ENCODE data around the gene SBF2.
A peak's percentile ranks its signal among the peaks of the same experiment; 100 is the strongest.
"Not testable (repeated sequence)": the region's sequence is repeated elsewhere in the genome, so short reads cannot be mapped to it uniquely, and the experiment has no call there.

The SBF2 gene

GRCh38 chr11:9947231-9947864, 346.7 kb downstream of the SBF2 start:
- H3K27me3 ChIP-seq (ENCODE audit: control insufficient read depth, insufficient read depth, low read length) = no peaks in the 10 kb centered on the region
- no peak overlapping the region for H3K4me2 ChIP-seq (ENCODE audit: low read length)

GRCh38 chr11:9945680-9946079, 348.3 kb downstream of the SBF2 start:
- H3K9me3 ChIP-seq (replicated peaks; ENCODE audit: low read length); H3K4me2 ChIP-seq (ENCODE audit: low read length); H3K4me3 ChIP-seq (ENCODE audit: low read length); H3K9ac ChIP-seq (ENCODE audit: low read depth, low read length); H3K36me3 ChIP-seq (ENCODE audit: insufficient read depth, low read length); H3K27me3 ChIP-seq (ENCODE audit: control insufficient read depth, insufficient read depth, low read length): not testable (repeated sequence)
- peaks cover 16% of the 10 kb centered on the region for H3K4me1 ChIP-seq (ENCODE audit: control insufficient read depth, insufficient read depth, low read length)

More at GRCh38 chr11:9947231-9947864, 346.7 kb downstream of the SBF2 start:
- H3K4me1 ChIP-seq (ENCODE audit: control insufficient read depth, insufficient read depth, low read length) = peaks cover 16% of the 10 kb centered on the region
- no peak overlapping the region for H3K9ac ChIP-seq (ENCODE audit: low read depth, low read length)
- H3K36me3 ChIP-seq (ENCODE audit: insufficient read depth, low read length) = peaks cover 5% of the 10 kb centered on the region
- H3K4me3 ChIP-seq (ENCODE audit: low read length) = no peak overlapping the region
- H3K9me3 ChIP-seq (replicated peaks; ENCODE audit: low read length) = no peaks in the 10 kb centered on the region

GRCh38 chr11:9943386-9944110, 350.5 kb downstream of the SBF2 start:
- peak overlapping the region; percentile 47 for H3K9ac ChIP-seq (ENCODE audit: low read depth, low read length)
- H3K4me1 ChIP-seq (ENCODE audit: control insufficient read depth, insufficient read depth, low read length) = peaks cover 16% of the 10 kb centered on the region
- peak overlapping the region; percentile 1 for H3K4me2 ChIP-seq (ENCODE audit: low read length)
- H3K9me3 ChIP-seq (replicated peaks; ENCODE audit: low read length) = no peaks in the 10 kb centered on the region
- no peaks in the 10 kb centered on the region for H3K27me3 ChIP-seq (ENCODE audit: control insufficient read depth, insufficient read depth, low read length)
- H3K4me3 ChIP-seq (ENCODE audit: low read length) = no peak overlapping the region
- peaks cover 5% of the 10 kb centered on the region for H3K36me3 ChIP-seq (ENCODE audit: insufficient read depth, low read length)

GRCh38 chr11:9941991-9942390, 352.0 kb downstream of the SBF2 start:
- Histone ChIP-seq H3K9ac (ENCODE audit: low read depth, low read length) (no peak overlapping the region), H3K27me3 (ENCODE audit: control insufficient read depth, insufficient read depth, low read length) (no peaks in the 10 kb centered on the region), H3K36me3 (ENCODE audit: insufficient read depth, low read length) (no peaks in the 10 kb centered on the region), H3K9me3 (replicated peaks; ENCODE audit: low read length) (no peaks in the 10 kb centered on the region), H3K4me2 (ENCODE audit: low read length) (no peak overlapping the region), H3K4me3 (ENCODE audit: low read length) (no peak overlapping the region), H3K4me1 (ENCODE audit: control insufficient read depth, insufficient read depth, low read length) (peaks cover 16% of the 10 kb centered on the region)

- not testable (repeated sequence) for H3K9ac ChIP-seq (ENCODE audit: low read depth, low read length); H3K27me3 ChIP-seq (ENCODE audit: control insufficient read depth, insufficient read depth, low read length)
Observed at GRCh38 chr11:9939150-9939549, 354.9 kb downstream of the SBF2 start.

GRCh38 chr11:9936754-9937153, 357.3 kb downstream of the SBF2 start:
- Histone ChIP-seq H3K36me3 (ENCODE audit: insufficient read depth, low read length) (no peaks in the 10 kb centered on the region), H3K4me2 (ENCODE audit: low read length) (no peak overlapping the region), H3K9ac (ENCODE audit: low read depth, low read length) (no peak overlapping the region), H3K27me3 (ENCODE audit: control insufficient read depth, insufficient read depth, low read length) (no peaks in the 10 kb centered on the region), H3K4me1 (ENCODE audit: control insufficient read depth, insufficient read depth, low read length) (no peaks in the 10 kb centered on the region), H3K4me3 (ENCODE audit: low read length) (no peak overlapping the region), H3K9me3 (replicated peaks; ENCODE audit: low read length) (no peaks in the 10 kb centered on the region)

More at GRCh38 chr11:9939150-9939549, 354.9 kb downstream of the SBF2 start:
- not testable (repeated sequence) for H3K9me3 ChIP-seq (replicated peaks; ENCODE audit: low read length); H3K4me2 ChIP-seq (ENCODE audit: low read length); H3K36me3 ChIP-seq (ENCODE audit: insufficient read depth, low read length); H3K4me3 ChIP-seq (ENCODE audit: low read length)
- peaks cover 14% of the 10 kb centered on the region for H3K4me1 ChIP-seq (ENCODE audit: control insufficient read depth, insufficient read depth, low read length)

- not testable (repeated sequence) for H3K9ac ChIP-seq (ENCODE audit: low read depth, low read length); H3K36me3 ChIP-seq (ENCODE audit: insufficient read depth, low read length); H3K4me2 ChIP-seq (ENCODE audit: low read length); H3K4me3 ChIP-seq (ENCODE audit: low read length); H3K9me3 ChIP-seq (replicated peaks; ENCODE audit: low read length); H3K27me3 ChIP-seq (ENCODE audit: control insufficient read depth, insufficient read depth, low read length); H3K4me1 ChIP-seq (ENCODE audit: control insufficient read depth, insufficient read depth, low read length)
Observed at GRCh38 chr11:9932843-9933242, 361.2 kb downstream of the SBF2 start.

GRCh38 chr11:9930562-9931331, 363.3 kb downstream of the SBF2 start:
- H3K9ac ChIP-seq (ENCODE audit: low read depth, low read length); H3K4me3 ChIP-seq (ENCODE audit: low read length); H3K4me1 ChIP-seq (ENCODE audit: control insufficient read depth, insufficient read depth, low read length); H3K27me3 ChIP-seq (ENCODE audit: control insufficient read depth, insufficient read depth, low read length); H3K4me2 ChIP-seq (ENCODE audit: low read length); H3K9me3 ChIP-seq (replicated peaks; ENCODE audit: low read length); H3K36me3 ChIP-seq (ENCODE audit: insufficient read depth, low read length): not testable (repeated sequence)

- H3K27me3 ChIP-seq (ENCODE audit: control insufficient read depth, insufficient read depth, low read length) = no peaks in the 10 kb centered on the region
- no peak overlapping the region for H3K4me2 ChIP-seq (ENCODE audit: low read length)
- peaks cover 9% of the 10 kb centered on the region for H3K4me1 ChIP-seq (ENCODE audit: control insufficient read depth, insufficient read depth, low read length)
- no peaks in the 10 kb centered on the region for H3K36me3 ChIP-seq (ENCODE audit: insufficient read depth, low read length)
- no peak overlapping the region for H3K9ac ChIP-seq (ENCODE audit: low read depth, low read length)
- no peaks in the 10 kb centered on the region for H3K9me3 ChIP-seq (replicated peaks; ENCODE audit: low read length)
- no peak overlapping the region for H3K4me3 ChIP-seq (ENCODE audit: low read length)
Observed at GRCh38 chr11:9927670-9928069, 366.3 kb downstream of the SBF2 start.

GRCh38 chr11:9923280-9923679, 370.7 kb downstream of the SBF2 start:
- Histone ChIP-seq H3K4me1 (ENCODE audit: control insufficient read depth, insufficient read depth, low read length) (peaks cover 11% of the 10 kb centered on the region), H3K4me3 (ENCODE audit: low read length) (no peak overlapping the region), H3K9me3 (replicated peaks; ENCODE audit: low read length) (no peaks in the 10 kb centered on the region), H3K4me2 (ENCODE audit: low read length) (peak overlapping the region; percentile 50), H3K9ac (ENCODE audit: low read depth, low read length) (no peak overlapping the region), H3K27me3 (ENCODE audit: control insufficient read depth, insufficient read depth, low read length) (no peaks in the 10 kb centered on the region), H3K36me3 (ENCODE audit: insufficient read depth, low read length) (no peaks in the 10 kb centered on the region)

GRCh38 chr11:9922806-9923205, 371.2 kb downstream of the SBF2 start:
- Histone ChIP-seq H3K27me3 (ENCODE audit: control insufficient read depth, insufficient read depth, low read length) (no peaks in the 10 kb centered on the region), H3K36me3 (ENCODE audit: insufficient read depth, low read length) (no peaks in the 10 kb centered on the region), H3K9ac (ENCODE audit: low read depth, low read length) (no peak overlapping the region), H3K4me2 (ENCODE audit: low read length) (peak overlapping the region; percentile 50), H3K9me3 (replicated peaks; ENCODE audit: low read length) (no peaks in the 10 kb centered on the region), H3K4me1 (ENCODE audit: control insufficient read depth, insufficient read depth, low read length) (peaks cover 11% of the 10 kb centered on the region), H3K4me3 (ENCODE audit: low read length) (peak overlapping the region; percentile 25)
